ENCODE measurements around the gene NGRN. TPM values are rescaled to one million over a fixed set of nuclear protein-coding genes. Genes with fewer than 3 reads are reported as not detected.

The NGRN gene
- polyA plus RNA-seq (2012; ENCODE audit: missing spikeins): 14.8 TPM

GRCh38 chr15:90265271-90266060, at the start of gene NGRN:
Gene NGRN (plus strand): TSS chr15:90265672. CDS start chr15:90265713, 41 bp downstream.
- TF ChIP-seq TAF1 (IDR thresholded peaks at IDR 0.05; ENCODE audit: borderline replicate concordance, low read depth, low read length): peak; percentile 90; the same call in 1 of the 2 replicates
- TF ChIP-seq POLR2AphosphoS5 (IDR thresholded peaks at IDR 0.05; ENCODE audit: low read depth, low read length): peak; percentile 98
- TF ChIP-seq POLR2A (IDR thresholded peaks at IDR 0.05; ENCODE audit: low read depth, low read length): peak; percentile 97
- FAIRE-seq (peak; percentile 94), DNase-seq (ENCODE audit: insufficient read length) (peak; percentile 68)

GRCh38 chr15:90217671-90218394, 47.6 kb upstream of the NGRN start:
- no peak for FAIRE-seq

GRCh38 chr15:90219421-90220141, 45.9 kb upstream of the NGRN start:
- TF ChIP-seq POLR2A (IDR thresholded peaks at IDR 0.05; ENCODE audit: low read depth, low read length) (no peak), TAF1 (IDR thresholded peaks at IDR 0.05; ENCODE audit: borderline replicate concordance, low read depth, low read length) (no peak), POLR2AphosphoS5 (IDR thresholded peaks at IDR 0.05; ENCODE audit: low read depth, low read length) (no peak)
- DNase-seq (ENCODE audit: insufficient read length) (peak; percentile 73), FAIRE-seq (peak; percentile 9)

More at GRCh38 chr15:90217671-90218394, 47.6 kb upstream of the NGRN start:
- TF ChIP-seq TAF1 (IDR thresholded peaks at IDR 0.05; ENCODE audit: borderline replicate concordance, low read depth, low read length): no peak
- TF ChIP-seq POLR2AphosphoS5 (IDR thresholded peaks at IDR 0.05; ENCODE audit: low read depth, low read length): no peak
- TF ChIP-seq POLR2A (IDR thresholded peaks at IDR 0.05; ENCODE audit: low read depth, low read length): no peak
- no peak for DNase-seq (ENCODE audit: insufficient read length)

GRCh38 chr15:90221246-90221900, 44.1 kb upstream of the NGRN start:
- TF ChIP-seq TAF1 (IDR thresholded peaks at IDR 0.05; ENCODE audit: borderline replicate concordance, low read depth, low read length) (no peak), POLR2AphosphoS5 (IDR thresholded peaks at IDR 0.05; ENCODE audit: low read depth, low read length) (no peak), POLR2A (IDR thresholded peaks at IDR 0.05; ENCODE audit: low read depth, low read length) (no peak)
- FAIRE-seq (no peak), DNase-seq (ENCODE audit: insufficient read length) (peak; percentile 58)

- TF ChIP-seq POLR2A (IDR thresholded peaks at IDR 0.05; ENCODE audit: low read depth, low read length): no peak
- no peak for TF ChIP-seq TAF1 (IDR thresholded peaks at IDR 0.05; ENCODE audit: borderline replicate concordance, low read depth, low read length)
- no peak for TF ChIP-seq POLR2AphosphoS5 (IDR thresholded peaks at IDR 0.05; ENCODE audit: low read depth, low read length)
- FAIRE-seq (no peak), DNase-seq (ENCODE audit: insufficient read length) (no peak)
These were observed 42.9 kb upstream of the NGRN start for GRCh38 chr15:90222547-90222946.

GRCh38 chr15:90223441-90224165, 41.9 kb upstream of the NGRN start:
- FAIRE-seq (no peak), DNase-seq (ENCODE audit: insufficient read length) (no peak)
- TF ChIP-seq POLR2A (IDR thresholded peaks at IDR 0.05; ENCODE audit: low read depth, low read length) (no peak), TAF1 (IDR thresholded peaks at IDR 0.05; ENCODE audit: borderline replicate concordance, low read depth, low read length) (no peak), POLR2AphosphoS5 (IDR thresholded peaks at IDR 0.05; ENCODE audit: low read depth, low read length) (no peak)

GRCh38 chr15:90225047-90225446, 40.4 kb upstream of the NGRN start:
- TF ChIP-seq TAF1 (IDR thresholded peaks at IDR 0.05; ENCODE audit: borderline replicate concordance, low read depth, low read length) (no peak), POLR2AphosphoS5 (IDR thresholded peaks at IDR 0.05; ENCODE audit: low read depth, low read length) (no peak), POLR2A (IDR thresholded peaks at IDR 0.05; ENCODE audit: low read depth, low read length) (no peak)
- FAIRE-seq (no peak), DNase-seq (ENCODE audit: insufficient read length) (no peak)

GRCh38 chr15:90225504-90226234, 39.8 kb upstream of the NGRN start:
- TF ChIP-seq POLR2A (IDR thresholded peaks at IDR 0.05; ENCODE audit: low read depth, low read length) (no peak), POLR2AphosphoS5 (IDR thresholded peaks at IDR 0.05; ENCODE audit: low read depth, low read length) (no peak), TAF1 (IDR thresholded peaks at IDR 0.05; ENCODE audit: borderline replicate concordance, low read depth, low read length) (no peak)
- no peak for FAIRE-seq
- no peak for DNase-seq (ENCODE audit: insufficient read length)

- FAIRE-seq (no peak), DNase-seq (ENCODE audit: insufficient read length) (no peak)
- TF ChIP-seq POLR2A (IDR thresholded peaks at IDR 0.05; ENCODE audit: low read depth, low read length) (no peak), TAF1 (IDR thresholded peaks at IDR 0.05; ENCODE audit: borderline replicate concordance, low read depth, low read length) (no peak), POLR2AphosphoS5 (IDR thresholded peaks at IDR 0.05; ENCODE audit: low read depth, low read length) (no peak)
These were observed 38.1 kb upstream of the NGRN start for GRCh38 chr15:90227336-90227735.

All from GM12892 (cell line).